Thyroid gland (tissue), 4 donors: Measurements from ENCODE around the gene CFAP157.

Experiments
- POLR2A ChIP-seq, 2 donors: fragments of 450-650 bp; IDR thresholded peaks; one replicate each; pipeline ENCODE4 v1.6.1; 2017; ENCODE audit warnings: antibody characterized with exemption in 2 of 2, mild to moderate bottlenecking in 2 of 2, moderate library complexity in 1 of 2
- TF ChIP-seq, protein P1 (sequence below), 6 experiments: fragments of 200-600 bp in 3 of 6; fragments of 450-650 bp in 3 of 6; sonication (generic) in 3 of 6; IDR thresholded peaks; one replicate each; pipeline ENCODE4 v1.5.1; 2016 to 2019; ENCODE audit warnings: antibody characterized with exemption in 6 of 6, mild to moderate bottlenecking in 2 of 6, inconsistent platforms in 1 of 6, moderate library complexity in 1 of 6

DNA sequence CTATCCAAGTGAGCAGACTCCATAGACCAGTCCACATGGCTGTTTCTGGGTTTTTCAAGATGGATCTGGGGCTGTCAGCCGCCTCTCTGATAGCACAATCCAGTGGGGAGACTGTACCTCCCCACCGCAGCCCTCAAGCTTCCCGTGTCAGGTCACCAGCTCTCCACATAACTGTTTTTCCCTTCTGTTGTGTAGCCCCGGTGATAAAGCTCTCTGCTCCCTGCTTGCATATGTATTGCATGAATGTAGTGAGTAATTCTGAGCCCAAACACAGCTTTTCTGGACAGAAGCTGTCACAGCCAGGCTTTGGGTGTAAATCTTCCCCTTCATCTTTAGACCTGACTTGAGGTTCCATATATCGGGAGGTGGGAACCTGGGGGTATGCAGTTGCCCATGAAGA, 23.1 kb upstream of the CFAP157 start:
- TF ChIP-seq, protein P1, sequence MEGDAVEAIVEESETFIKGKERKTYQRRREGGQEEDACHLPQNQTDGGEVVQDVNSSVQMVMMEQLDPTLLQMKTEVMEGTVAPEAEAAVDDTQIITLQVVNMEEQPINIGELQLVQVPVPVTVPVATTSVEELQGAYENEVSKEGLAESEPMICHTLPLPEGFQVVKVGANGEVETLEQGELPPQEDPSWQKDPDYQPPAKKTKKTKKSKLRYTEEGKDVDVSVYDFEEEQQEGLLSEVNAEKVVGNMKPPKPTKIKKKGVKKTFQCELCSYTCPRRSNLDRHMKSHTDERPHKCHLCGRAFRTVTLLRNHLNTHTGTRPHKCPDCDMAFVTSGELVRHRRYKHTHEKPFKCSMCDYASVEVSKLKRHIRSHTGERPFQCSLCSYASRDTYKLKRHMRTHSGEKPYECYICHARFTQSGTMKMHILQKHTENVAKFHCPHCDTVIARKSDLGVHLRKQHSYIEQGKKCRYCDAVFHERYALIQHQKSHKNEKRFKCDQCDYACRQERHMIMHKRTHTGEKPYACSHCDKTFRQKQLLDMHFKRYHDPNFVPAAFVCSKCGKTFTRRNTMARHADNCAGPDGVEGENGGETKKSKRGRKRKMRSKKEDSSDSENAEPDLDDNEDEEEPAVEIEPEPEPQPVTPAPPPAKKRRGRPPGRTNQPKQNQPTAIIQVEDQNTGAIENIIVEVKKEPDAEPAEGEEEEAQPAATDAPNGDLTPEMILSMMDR (IDR thresholded peaks at IDR 0.05) = no peak
- no peak for TF ChIP-seq POLR2A (IDR thresholded peaks at IDR 0.05)
